Measurements from ENCODE around the gene BRD1. TPM values are rescaled to one million over a fixed set of nuclear protein-coding genes. Genes with fewer than 3 reads are reported as not detected.

The BRD1 gene
- total RNA-seq, 3 donors from 2014 or later (not counting 1 experiment from before 2014, with no cell fraction given): 126 to 154 (median 132) TPM

DNA sequence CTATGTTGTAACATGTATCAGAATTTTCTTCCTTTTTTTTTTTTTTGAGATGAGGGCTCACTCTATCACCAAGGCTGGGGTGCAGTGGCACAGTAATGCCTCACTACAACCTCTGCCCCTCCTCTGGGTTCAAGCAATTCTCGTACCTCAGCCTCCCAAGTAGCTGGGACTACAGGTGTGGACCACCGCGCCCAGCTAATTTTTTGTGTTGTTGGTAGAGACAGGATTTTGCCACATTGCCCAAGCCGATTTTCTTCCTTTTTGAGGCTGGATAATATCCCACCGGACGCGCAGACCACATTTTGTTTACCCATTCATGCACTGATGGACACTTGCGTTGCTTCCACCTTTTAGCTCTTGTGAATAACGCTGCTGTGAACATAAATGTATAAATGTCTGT lies 97.0 kb downstream of the BRD1 start:
- Mint-ChIP-seq H3K4me1 (peaks cover 9 to 18% of the 10 kb centered on the region in 2 donors), H3K36me3 (no peaks in the 10 kb centered on the region), H3K27ac (no peak overlapping the region), H3K9me3 (no peaks in the 10 kb centered on the region), H3K4me3 (no peak overlapping the region), H3K27me3 (ENCODE audit: low read depth in 2 of 2) (peaks cover 42 to 76% of the 10 kb centered on the region in 2 donors)
- DNase-seq (no peak), ATAC-seq (no peak)
- H3K27me3 ChIP-seq (ENCODE audit: control insufficient read depth, insufficient read depth, low read length): peaks cover 15% of the 10 kb centered on the region
- peaks cover 7% of the 10 kb centered on the region for H3K4me1 ChIP-seq (ENCODE audit: control insufficient read depth, insufficient read depth, low read length)
- no peaks in the 10 kb centered on the region for H3K36me3 ChIP-seq (ENCODE audit: control insufficient read depth, insufficient read depth, low read length)
- no peak overlapping the region for H3K4me3 ChIP-seq (ENCODE audit: low read length)
- TF ChIP-seq, protein P1, sequence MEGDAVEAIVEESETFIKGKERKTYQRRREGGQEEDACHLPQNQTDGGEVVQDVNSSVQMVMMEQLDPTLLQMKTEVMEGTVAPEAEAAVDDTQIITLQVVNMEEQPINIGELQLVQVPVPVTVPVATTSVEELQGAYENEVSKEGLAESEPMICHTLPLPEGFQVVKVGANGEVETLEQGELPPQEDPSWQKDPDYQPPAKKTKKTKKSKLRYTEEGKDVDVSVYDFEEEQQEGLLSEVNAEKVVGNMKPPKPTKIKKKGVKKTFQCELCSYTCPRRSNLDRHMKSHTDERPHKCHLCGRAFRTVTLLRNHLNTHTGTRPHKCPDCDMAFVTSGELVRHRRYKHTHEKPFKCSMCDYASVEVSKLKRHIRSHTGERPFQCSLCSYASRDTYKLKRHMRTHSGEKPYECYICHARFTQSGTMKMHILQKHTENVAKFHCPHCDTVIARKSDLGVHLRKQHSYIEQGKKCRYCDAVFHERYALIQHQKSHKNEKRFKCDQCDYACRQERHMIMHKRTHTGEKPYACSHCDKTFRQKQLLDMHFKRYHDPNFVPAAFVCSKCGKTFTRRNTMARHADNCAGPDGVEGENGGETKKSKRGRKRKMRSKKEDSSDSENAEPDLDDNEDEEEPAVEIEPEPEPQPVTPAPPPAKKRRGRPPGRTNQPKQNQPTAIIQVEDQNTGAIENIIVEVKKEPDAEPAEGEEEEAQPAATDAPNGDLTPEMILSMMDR (IDR thresholded peaks at IDR 0.05): no peak
- no peaks in the 10 kb centered on the region for H3K9me3 ChIP-seq (ENCODE audit: control insufficient read depth, insufficient read depth, low read length)
- 97% methylated on average over 9 of the region's 9 CpGs for WGBS (ENCODE audit: insufficient coverage)
- intact Hi-C loops (cut with micrococcal nuclease): no loop called here
- H3K27ac ChIP-seq (ENCODE audit: low read length): no peak overlapping the region

DNA sequence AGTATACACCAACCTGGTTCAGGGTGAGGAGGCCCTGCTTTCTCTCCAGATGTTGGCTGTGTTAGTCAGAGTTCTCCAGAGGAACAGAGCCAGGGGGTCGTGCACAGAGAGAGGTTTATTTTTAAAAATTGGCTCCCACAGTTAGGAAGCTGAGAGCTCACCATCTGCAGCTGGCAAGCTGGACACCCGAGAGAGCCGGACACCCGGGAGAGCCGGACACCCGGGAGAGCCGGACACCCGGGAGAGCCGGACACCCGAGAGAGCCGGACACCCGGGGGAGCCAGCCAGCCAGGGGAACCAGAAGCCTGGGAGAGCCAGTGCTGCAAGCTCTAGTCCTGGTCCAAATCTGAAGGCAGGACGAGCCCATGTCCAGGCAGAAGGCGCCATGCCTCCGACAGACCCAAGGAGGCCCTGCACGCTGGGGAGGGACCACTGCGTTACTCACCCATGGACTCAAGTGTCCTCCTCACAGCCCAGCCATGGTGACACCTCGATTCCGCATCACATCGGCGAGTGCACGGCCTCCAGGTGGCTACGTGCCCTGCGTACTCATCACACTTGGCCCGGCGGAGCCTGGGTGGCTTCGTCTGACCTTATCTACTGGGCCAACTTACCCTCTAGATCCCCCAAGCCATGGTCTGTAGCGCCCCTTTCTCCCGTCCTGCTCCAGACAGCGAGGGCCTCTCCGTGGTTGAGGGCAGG lies 99.0 kb downstream of the BRD1 start:
- no peaks in the 10 kb centered on the region for H3K9me3 ChIP-seq (ENCODE audit: control insufficient read depth, insufficient read depth, low read length)
- Mint-ChIP-seq H3K27me3 (ENCODE audit: low read depth in 2 of 2) (peaks cover 46 to 82% of the 10 kb centered on the region in 2 donors), H3K4me3 (no peak overlapping the region), H3K36me3 (no peaks in the 10 kb centered on the region), H3K4me1 (peaks cover 15 to 17% of the 10 kb centered on the region in 2 donors), H3K9me3 (no peaks in the 10 kb centered on the region), H3K27ac (no peak overlapping the region)
- no peaks in the 10 kb centered on the region for H3K36me3 ChIP-seq (ENCODE audit: control insufficient read depth, insufficient read depth, low read length)
- no peak for ATAC-seq
- H3K27me3 ChIP-seq (ENCODE audit: control insufficient read depth, insufficient read depth, low read length): peaks cover 22% of the 10 kb centered on the region
- WGBS (ENCODE audit: insufficient coverage): 70% methylated on average over 31 of the region's 31 CpGs
- TF ChIP-seq, protein P1 (IDR thresholded peaks at IDR 0.05): no peak
- intact Hi-C loops (cut with micrococcal nuclease): no loop called here
- H3K4me3 ChIP-seq (ENCODE audit: low read length): no peak overlapping the region
- DNase-seq: no peak
- H3K4me1 ChIP-seq (ENCODE audit: control insufficient read depth, insufficient read depth, low read length): peaks cover 20% of the 10 kb centered on the region
- H3K27ac ChIP-seq (ENCODE audit: low read length): no peak overlapping the region

DNA sequence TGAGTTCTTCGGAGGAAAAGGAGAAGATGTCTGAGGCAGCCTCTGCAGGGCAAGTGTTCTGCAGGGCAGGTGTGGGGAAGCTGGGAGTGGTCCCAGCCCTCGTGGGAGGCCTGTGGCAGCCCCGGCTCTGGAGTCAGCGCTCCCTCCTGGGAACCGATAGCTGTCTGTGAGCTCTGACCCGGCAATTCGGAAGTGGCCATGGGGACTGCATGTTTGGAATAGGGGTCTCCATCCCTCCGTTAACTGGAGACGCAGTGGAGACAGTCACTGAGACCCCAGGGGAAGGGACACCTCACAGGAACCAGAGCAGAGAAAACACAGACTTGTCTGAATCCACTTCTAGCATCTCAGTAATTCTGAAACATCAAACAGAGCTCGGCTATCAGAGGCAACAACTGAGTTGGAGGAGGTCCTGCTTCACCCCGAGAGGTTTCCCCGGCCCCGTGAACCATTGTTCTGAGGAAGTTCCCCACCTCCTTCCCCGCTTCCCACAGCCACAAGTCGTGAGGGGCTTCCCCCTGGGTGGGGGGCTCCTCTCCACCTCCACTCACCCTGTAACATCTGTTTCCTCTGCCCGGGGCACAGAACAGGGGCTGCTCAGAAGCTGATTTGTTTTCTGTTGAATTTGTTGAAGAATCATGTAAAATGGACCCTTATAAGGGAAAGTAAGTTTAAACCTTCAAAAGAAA lies 99.6 kb downstream of the BRD1 start:
- peaks cover 47 to 80% of the 10 kb centered on the region in 2 donors for H3K27me3 Mint-ChIP-seq (ENCODE audit: low read depth in 2 of 2)
- H3K4me1 Mint-ChIP-seq: peaks cover 9 to 13% of the 10 kb centered on the region in 2 donors
- no peak overlapping the region for H3K4me3 ChIP-seq (ENCODE audit: low read length)
- ATAC-seq: no peak
- H3K27ac ChIP-seq (ENCODE audit: low read length): no peak overlapping the region
- H3K9me3 Mint-ChIP-seq: no peaks in the 10 kb centered on the region
- no peak for DNase-seq
- H3K36me3 Mint-ChIP-seq: no peaks in the 10 kb centered on the region
- peaks cover 17% of the 10 kb centered on the region for H3K4me1 ChIP-seq (ENCODE audit: control insufficient read depth, insufficient read depth, low read length)
- TF ChIP-seq, protein P1 (IDR thresholded peaks at IDR 0.05): no peak
- H3K4me3 Mint-ChIP-seq: no peak overlapping the region
- WGBS (ENCODE audit: insufficient coverage): 10% methylated on average over 15 of the region's 16 CpGs
- intact Hi-C loops (cut with micrococcal nuclease): no loop called here
- no peaks in the 10 kb centered on the region for H3K9me3 ChIP-seq (ENCODE audit: control insufficient read depth, insufficient read depth, low read length)
- H3K36me3 ChIP-seq (ENCODE audit: control insufficient read depth, insufficient read depth, low read length): no peaks in the 10 kb centered on the region
- no peak overlapping the region for H3K27ac Mint-ChIP-seq
- H3K27me3 ChIP-seq (ENCODE audit: control insufficient read depth, insufficient read depth, low read length): peaks cover 22% of the 10 kb centered on the region

All from natural killer cell (primary cell).